ENCODE measurements around the gene EML6.

GRCh38 chr2:54680397-54681041, 42.9 kb upstream of the EML6 start:
- no peak for TF ChIP-seq EZH2 (IDR thresholded peaks at IDR 0.05; ENCODE audit: low read depth, low read length, severe bottlenecking)
- no peak for TF ChIP-seq RNF2 (IDR thresholded peaks at IDR 0.05; ENCODE audit: borderline replicate concordance, low read depth, low read length, missing control alignments, poor library complexity, severe bottlenecking)
- TF ChIP-seq MAX (IDR thresholded peaks at IDR 0.05) = no peak
- TF ChIP-seq CTCF (IDR thresholded peaks at IDR 0.05; ENCODE audit: control extremely low read depth in 1 of 3, insufficient read depth in 1 of 3, low read depth in 1 of 3, low read length in 3 of 3) = no peak
- TF ChIP-seq POLR2A (IDR thresholded peaks at IDR 0.05; ENCODE audit: control extremely low read depth in 1 of 2, low read depth in 2 of 2, low read length in 2 of 2) = no peak
- TF ChIP-seq POLR2AphosphoS5 (IDR thresholded peaks at IDR 0.05; ENCODE audit: low read depth, low read length) = no peak
- TF ChIP-seq RBBP5 (IDR thresholded peaks at IDR 0.05; ENCODE audit: borderline replicate concordance, low read depth, low read length) = no peak
- TF ChIP-seq GABPA (IDR thresholded peaks at IDR 0.05; ENCODE audit: borderline replicate concordance, insufficient read depth, low read length) = no peak
- no peak for TF ChIP-seq RAD21 (IDR thresholded peaks at IDR 0.05 in 1 of 2, conservative IDR thresholded peaks at IDR 0.05 in 1 of 2; ENCODE audit: low read depth in 2 of 2, low read length in 2 of 2)
- no peak for TF ChIP-seq JUND (IDR thresholded peaks at IDR 0.05; ENCODE audit: low read length)
- TF ChIP-seq ZNF274 (IDR thresholded peaks at IDR 0.05; ENCODE audit: borderline replicate concordance, extremely low read depth, low read length) = no peak
- TF ChIP-seq CREB1 (IDR thresholded peaks at IDR 0.05) = no peak
- TF ChIP-seq TBP (IDR thresholded peaks at IDR 0.05; ENCODE audit: low read depth, low read length) = no peak
- TF ChIP-seq SRF (IDR thresholded peaks at IDR 0.05; ENCODE audit: low read depth, low read length) = no peak
